GM19193 (cell line): ENCODE results near the gene RAB4B.

ENCODE experiments used
- POLR2A ChIP-seq: IDR thresholded peaks from 4 replicates; pipeline ENCODE4 v1.6.1; 2011; ENCODE audit not compliant: insufficient read depth, insufficient read length; ENCODE audit errors: extremely low read depth

RAB4B gene

DNA sequence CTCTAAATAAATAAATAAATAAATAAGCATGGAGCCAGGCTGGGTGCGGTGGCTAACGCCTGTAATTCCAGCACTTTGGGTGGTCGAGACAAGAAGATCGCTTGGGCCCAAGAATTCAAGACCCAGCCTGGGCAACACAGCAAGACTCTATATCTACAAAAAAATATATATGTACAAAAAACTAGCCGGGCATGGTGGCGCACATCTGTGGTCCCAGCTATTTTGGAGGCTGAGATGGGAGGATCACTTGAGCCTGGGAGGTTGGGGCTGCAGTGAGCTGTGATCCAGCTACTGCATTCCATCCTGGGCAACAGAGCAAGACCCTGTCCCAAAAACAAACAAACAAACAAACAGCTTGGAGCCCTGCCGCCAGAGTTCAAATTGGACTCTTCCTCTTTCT is 30.5 kb upstream of the RAB4B start:
- no peak for TF ChIP-seq POLR2A

DNA sequence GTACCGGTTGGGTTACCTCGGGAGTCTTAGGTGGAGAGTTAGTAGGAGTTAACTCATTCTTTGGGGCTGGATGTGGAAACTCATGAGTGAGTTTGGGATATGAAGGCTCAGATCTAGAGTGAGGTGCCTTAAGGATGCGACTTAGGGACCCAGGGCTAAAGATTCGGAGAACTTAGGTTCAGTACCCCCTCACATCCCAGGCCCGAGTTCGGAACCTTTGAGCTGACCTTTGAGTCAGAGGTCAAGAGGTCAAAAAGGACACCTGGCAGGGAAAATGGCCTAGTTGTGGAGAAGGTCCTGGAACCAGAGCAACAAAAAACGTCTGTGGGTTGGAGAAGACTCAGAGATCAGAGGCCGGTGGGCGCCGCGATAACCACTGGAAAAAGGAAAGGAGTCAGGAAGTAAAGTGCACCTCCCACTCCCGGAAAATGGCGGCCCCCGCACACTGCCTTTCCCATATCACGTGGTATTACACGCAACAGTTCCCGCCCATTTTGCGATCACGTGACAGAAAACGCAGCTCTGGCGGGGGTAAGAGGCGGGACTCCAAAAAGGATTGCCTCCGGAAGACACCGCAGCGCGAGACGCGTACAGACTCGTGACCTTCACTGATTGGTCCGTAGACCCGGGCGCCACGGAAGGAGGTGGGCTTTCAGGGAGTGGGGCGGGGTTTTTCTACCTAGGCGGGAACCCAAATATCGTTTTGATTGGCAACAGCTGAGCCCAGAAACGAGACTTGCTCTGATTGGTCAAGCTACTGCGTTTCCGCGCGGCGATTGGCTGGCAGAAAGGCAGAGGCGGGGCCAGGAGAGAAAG is 27.8 kb upstream of the RAB4B start, which contains the start of gene ACTMAP:
TSS of gene ACTMAP (minus strand) at position 420 of the 816 bp plus-strand sequence. CDS start 674 bp downstream, outside the sequence.
- peak; percentile 33 for TF ChIP-seq POLR2A

DNA sequence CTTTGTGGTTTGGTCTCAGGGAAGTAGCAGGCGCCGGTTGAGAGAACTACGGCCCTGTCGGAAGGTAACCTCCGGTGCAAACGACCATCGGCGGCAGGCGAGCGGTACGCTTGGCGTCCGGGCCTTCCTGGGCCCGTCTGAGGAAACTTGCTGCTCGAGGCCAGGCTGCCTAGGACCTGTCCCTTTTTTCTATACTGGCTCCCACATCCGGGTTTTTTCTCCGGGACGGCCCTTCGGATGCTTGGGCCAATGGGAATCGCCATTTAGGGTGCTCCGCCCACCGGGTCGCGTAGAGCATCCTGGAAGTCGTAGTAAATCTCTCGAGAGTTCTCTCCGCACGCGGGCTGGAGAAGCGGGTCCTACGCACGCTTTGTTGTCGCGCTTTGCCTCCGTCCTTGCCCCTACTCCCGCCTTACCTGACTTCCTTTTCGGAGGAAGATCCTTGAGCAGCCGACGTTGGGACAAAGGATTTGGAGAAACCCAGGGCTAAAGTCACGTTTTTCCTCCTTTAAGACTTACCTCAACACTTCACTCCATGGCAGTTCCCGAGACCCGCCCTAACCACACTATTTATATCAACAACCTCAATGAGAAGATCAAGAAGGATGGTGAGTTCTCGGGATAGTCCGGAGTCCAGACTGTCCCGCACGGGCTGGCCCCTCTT is 27.0 kb upstream of the RAB4B start, which contains the start of gene SNRPA:
TSS of gene SNRPA (plus strand) at position 330 of the 664 bp plus-strand sequence. CDS start at position 536, 206 bp downstream.
- peak; percentile 79 for TF ChIP-seq POLR2A

DNA sequence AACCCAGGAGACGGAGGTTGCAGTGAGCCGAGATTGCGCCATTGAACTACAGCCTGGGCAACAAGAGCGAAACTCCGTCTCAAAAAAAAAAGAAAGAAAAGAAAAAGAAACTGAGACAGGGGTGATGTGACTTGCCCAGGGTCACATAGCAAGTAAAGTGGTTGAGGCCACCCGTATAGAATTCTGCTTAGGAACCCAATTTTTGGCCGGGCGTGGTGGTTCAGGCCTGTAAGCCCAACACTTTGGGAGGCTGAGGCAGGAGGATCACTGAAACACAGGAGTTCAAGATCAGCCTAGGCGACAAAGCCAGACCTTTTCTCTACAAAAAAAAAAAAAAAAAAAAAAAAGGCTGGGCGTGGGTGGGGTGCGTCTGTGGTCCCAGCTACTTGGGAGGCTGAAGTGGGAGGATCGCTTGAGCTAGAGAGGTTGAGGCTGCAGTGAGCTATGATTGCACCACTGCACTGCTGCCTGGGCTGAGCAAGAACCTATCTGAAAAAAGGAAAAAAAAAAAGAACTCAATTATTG is 25.7 kb upstream of the RAB4B start:
- no peak for TF ChIP-seq POLR2A

GRCh38 chr19:40754611-40755247 is 23.3 kb upstream of the RAB4B start:
- TF ChIP-seq POLR2A = no peak

DNA sequence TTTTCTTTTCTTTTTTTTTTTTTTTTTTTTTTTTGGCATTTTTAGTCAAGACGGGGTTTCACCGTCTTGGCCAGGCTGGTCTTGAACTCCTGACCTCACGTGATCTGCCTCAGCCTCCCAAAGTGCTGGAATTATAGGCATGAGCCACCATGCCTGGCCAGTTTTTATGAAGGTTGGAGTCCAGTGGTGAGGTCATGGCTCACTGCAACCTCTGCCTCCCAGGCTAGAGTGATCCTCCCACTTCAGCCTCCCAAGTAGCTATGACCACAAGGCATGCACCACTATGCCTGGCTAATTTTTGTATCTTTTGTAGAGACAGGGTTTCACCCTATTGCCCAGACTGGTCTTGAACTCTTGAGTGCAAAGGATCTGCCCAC is 22.8 kb upstream of the RAB4B start:
- no peak for TF ChIP-seq POLR2A

DNA sequence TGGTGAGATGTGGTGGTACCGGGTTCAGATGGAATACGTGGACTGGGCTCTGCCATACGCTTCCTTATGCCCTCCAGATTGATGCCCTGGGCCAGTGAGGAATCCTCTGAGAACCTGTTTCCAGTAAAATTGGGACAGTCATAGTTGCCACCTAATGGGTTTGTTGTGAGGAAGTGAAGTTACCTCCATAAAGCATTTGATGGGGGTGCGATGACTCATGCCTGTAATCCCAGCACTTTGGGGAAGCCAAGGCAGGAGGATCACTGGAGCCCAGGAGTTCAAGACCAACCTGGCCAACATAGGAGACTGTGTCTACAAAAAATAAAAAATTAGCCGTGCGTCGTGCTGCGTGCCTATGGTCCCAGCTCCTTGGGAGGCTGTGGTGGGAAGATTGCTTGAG is 22.3 kb upstream of the RAB4B start:
- no peak for TF ChIP-seq POLR2A

GRCh38 chr19:40756502-40757110 is 21.4 kb upstream of the RAB4B start:
- no peak for TF ChIP-seq POLR2A

- no peak for TF ChIP-seq POLR2A
These were observed 19.6 kb upstream of the RAB4B start for GRCh38 chr19:40758491-40758890.

DNA sequence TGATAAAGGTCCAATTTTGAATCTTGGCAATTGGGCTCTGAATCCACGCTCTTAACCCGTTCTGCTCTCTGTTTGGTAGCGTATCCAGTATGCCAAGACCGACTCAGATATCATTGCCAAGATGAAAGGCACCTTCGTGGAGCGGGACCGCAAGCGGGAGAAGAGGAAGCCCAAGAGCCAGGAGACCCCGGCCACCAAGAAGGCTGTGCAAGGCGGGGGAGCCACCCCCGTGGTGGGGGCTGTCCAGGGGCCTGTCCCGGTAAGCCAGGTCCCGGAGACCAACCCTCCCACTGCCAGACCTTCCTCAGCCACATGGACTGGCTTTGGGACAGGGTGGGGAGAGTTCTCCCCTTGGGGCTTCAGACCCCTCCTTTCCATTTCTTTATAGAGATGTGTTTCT is 18.7 kb upstream of the RAB4B start:
- TF ChIP-seq POLR2A = no peak

GRCh38 chr19:40762754-40763470 is 15.1 kb upstream of the RAB4B start:
- TF ChIP-seq POLR2A = no peak

- TF ChIP-seq POLR2A = no peak
These were observed 14.5 kb upstream of the RAB4B start for GRCh38 chr19:40763526-40763925.

GRCh38 chr19:40763963-40764362 is 14.1 kb upstream of the RAB4B start:
- TF ChIP-seq POLR2A = no peak

DNA sequence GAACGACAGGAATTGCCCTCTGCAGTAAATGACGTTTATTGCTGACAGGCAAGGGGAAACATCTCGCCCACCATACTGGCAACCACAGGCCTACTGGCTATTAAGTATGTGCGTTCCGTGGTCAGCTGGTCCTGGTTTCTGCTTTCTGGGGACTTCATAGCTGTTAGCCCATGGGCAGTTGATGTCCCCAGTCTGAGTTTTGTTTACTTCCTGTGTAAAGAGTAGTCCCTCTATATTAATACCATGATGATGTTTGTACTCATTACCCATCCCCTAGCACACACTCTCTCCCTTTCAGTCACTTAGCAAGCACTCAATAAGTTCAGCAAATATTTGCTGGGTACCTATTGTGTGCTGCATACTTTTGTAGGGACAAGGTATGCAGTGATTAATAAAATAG is 9.2 kb upstream of the RAB4B start:
- TF ChIP-seq POLR2A = no peak
